Keratinocyte (primary cell): ENCODE data around the gene SLC32A1. TPM values are rescaled to one million over a fixed set of nuclear protein-coding genes. Genes with fewer than 3 reads are reported as not detected.

Experiments
- DNase-seq: peaks from one replicate; pipeline ENCODE4 v3.0.0-alpha.2; 2011; ENCODE audit warnings: low read depth, missing footprints, low spot score
- FAIRE-seq: peaks from 2 replicates; lab custom pipeline; 2011; peaks lifted over from hg19 to GRCh38; lab: Jason Lieb, UNC
- H2AFZ ChIP-seq: 2 replicates; pipeline ENCODE4 v1.6.0; 2012; ENCODE audit warnings: low read length, control low read depth, inconsistent platforms; ENCODE audit not compliant: control insufficient read depth
- H3K27ac ChIP-seq: 2 replicates; pipeline ENCODE4 v1.5.1; 2011; ENCODE audit warnings: low read length; ENCODE audit not compliant: control insufficient read depth, insufficient read depth
- H3K27me3 ChIP-seq: 3 replicates; pipeline ENCODE4 v1.6.0; 2011; ENCODE audit warnings: low read length; ENCODE audit not compliant: control insufficient read depth, insufficient read depth; ENCODE audit errors: extremely low read depth
- H3K36me3 ChIP-seq, 2 experiments: 2 replicates in 1 of 2; 3 replicates in 1 of 2; pipeline ENCODE4 v1.5.1; 2011; ENCODE audit warnings: low read length in 2 of 2, mild to moderate bottlenecking in 1 of 2; ENCODE audit not compliant: control insufficient read depth in 2 of 2, insufficient read depth in 2 of 2; ENCODE audit errors: extremely low read depth in 1 of 2
- H3K4me1 ChIP-seq: 3 replicates; pipeline ENCODE4 v1.5.1; 2011; ENCODE audit warnings: low read length; ENCODE audit not compliant: control insufficient read depth, insufficient read depth; ENCODE audit errors: extremely low read depth
- H3K4me2 ChIP-seq: 3 replicates; pipeline ENCODE4 v1.6.0; 2011; ENCODE audit warnings: low read depth, low read length; ENCODE audit not compliant: control insufficient read depth, insufficient read depth; ENCODE audit errors: extremely low read depth
- H3K4me3 ChIP-seq, 3 experiments: fragments of 200-600 bp in 1 of 3; sonication (generic) in 1 of 3; 2 replicates in 2 of 3; 3 replicates in 1 of 3; pipeline ENCODE4 v1.5.1; 2011 to 2016; ENCODE audit warnings: low read length in 3 of 3, mild to moderate bottlenecking in 3 of 3, control low read depth in 2 of 3, inconsistent platforms in 1 of 3, low read depth in 1 of 3, mixed read lengths in 1 of 3, mixed run types in 1 of 3, moderate library complexity in 1 of 3; ENCODE audit not compliant: control insufficient read depth in 2 of 3, insufficient read depth in 2 of 3; ENCODE audit errors: extremely low read depth in 1 of 3
- H3K79me2 ChIP-seq: 2 replicates; pipeline ENCODE4 v1.6.0; 2012; ENCODE audit warnings: low read length; ENCODE audit not compliant: control insufficient read depth, insufficient read depth
- H3K9ac ChIP-seq: 3 replicates; pipeline ENCODE4 v1.6.0; 2011; ENCODE audit warnings: low read length; ENCODE audit not compliant: control insufficient read depth, insufficient read depth; ENCODE audit errors: extremely low read depth
- H3K9me1 ChIP-seq: 3 replicates; pipeline ENCODE4 v1.6.0; 2011; ENCODE audit warnings: low read length; ENCODE audit not compliant: control insufficient read depth, insufficient read depth; ENCODE audit errors: extremely low read depth
- H3K9me3 ChIP-seq: 2 replicates; pipeline ENCODE4 v1.5.1; 2012; ENCODE audit warnings: low read depth, low read length; ENCODE audit not compliant: control insufficient read depth
- H4K20me1 ChIP-seq: 3 replicates; pipeline ENCODE4 v1.6.0; 2011; ENCODE audit warnings: low read length; ENCODE audit not compliant: control insufficient read depth, insufficient read depth; ENCODE audit errors: extremely low read depth
- EZH2 ChIP-seq: IDR thresholded peaks from one replicate; pipeline ENCODE4 v1.6.1; 2012; ENCODE audit warnings: inconsistent platforms, mild to moderate bottlenecking, low read length, moderate library complexity
- dilution Hi-C: fragments of 300-500 bp; cut with MboI; formaldehyde crosslinking; loops from one replicate; pipeline ENCODE4 v1.7.0; 2020; ENCODE audit warnings: low sequenced_read_pairs; ENCODE audit not compliant: extremely low pct_ligation_motif_present
- polyA plus RNA-seq, 5 experiments: library from polyadenylated mRNA; depleted of rRNA in 3 of 5; stranded (reverse) in 3 of 5; stranded (forward) in 1 of 5; unstranded in 1 of 5; fragments of >200 nt; gene quantifications; 1 replicate in 1 of 5; 2 replicates in 3 of 5; 3 replicates in 1 of 5; pipeline versions ENCODE4 v1.2.1 to v1.2.3, GENCODE V29; 2011 to 2012; ENCODE audit warnings: missing spikeins in 2 of 5, low read depth in 1 of 5, low replicate concordance in 1 of 5
- TF ChIP-seq, protein P1 (sequence below), 3 experiments: IDR thresholded peaks in 1 of 3; conservative IDR thresholded peaks in 1 of 3; optimal IDR thresholded peaks in 1 of 3; 2 replicates in 2 of 3; 3 replicates in 1 of 3; pipeline versions ENCODE3 to v1.5.1; 2011; ENCODE audit warnings: low read length in 3 of 3, mild to moderate bottlenecking in 3 of 3, moderate library complexity in 2 of 3, control low read depth in 1 of 3, inconsistent platforms in 1 of 3; ENCODE audit not compliant: insufficient read depth in 2 of 3; ENCODE audit errors: extremely low read depth in 1 of 3

The SLC32A1 gene
- polyA plus RNA-seq, 1 donor (not counting 4 experiments of a cell fraction or from before 2014, with no cell fraction given): not detected

DNA sequence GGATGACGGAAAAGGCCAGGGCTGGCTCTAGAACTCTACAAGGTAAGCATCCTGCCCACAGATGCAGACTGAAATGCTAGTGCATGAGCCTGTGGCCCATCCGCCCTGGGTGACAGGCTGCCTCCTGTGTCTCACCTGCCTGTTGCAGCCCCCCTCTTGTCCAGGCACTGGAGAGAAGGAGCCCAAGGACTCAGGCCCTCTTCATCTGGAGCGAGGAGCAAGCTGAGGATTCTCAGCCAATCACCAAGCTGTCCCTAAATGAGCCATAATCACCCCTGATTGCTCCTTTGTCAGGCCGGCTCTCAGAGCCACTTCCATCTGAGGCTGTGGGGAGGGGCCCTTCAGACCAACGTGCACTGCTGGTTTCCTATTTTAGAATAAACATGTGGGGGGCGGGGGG, 10.0 kb upstream of the SLC32A1 start:
- Histone ChIP-seq H3K4me3 (no peak overlapping the region), H3K36me3 (no peaks in the 10 kb centered on the region), H3K9me1 (no peaks in the 10 kb centered on the region), H2AFZ (no peak overlapping the region), H3K4me2 (no peak overlapping the region), H3K27me3 (peaks cover 29% of the 10 kb centered on the region), H3K9me3 (no peaks in the 10 kb centered on the region), H3K9ac (no peak overlapping the region), H3K4me1 (no peaks in the 10 kb centered on the region), H4K20me1 (peaks cover 2% of the 10 kb centered on the region), H3K79me2 (no peaks in the 10 kb centered on the region), H3K27ac (no peak overlapping the region)
- dilution Hi-C loops: no loop called here
- FAIRE-seq (no peak), DNase-seq (no peak)
- TF ChIP-seq EZH2: no peak
- TF ChIP-seq, protein P1, sequence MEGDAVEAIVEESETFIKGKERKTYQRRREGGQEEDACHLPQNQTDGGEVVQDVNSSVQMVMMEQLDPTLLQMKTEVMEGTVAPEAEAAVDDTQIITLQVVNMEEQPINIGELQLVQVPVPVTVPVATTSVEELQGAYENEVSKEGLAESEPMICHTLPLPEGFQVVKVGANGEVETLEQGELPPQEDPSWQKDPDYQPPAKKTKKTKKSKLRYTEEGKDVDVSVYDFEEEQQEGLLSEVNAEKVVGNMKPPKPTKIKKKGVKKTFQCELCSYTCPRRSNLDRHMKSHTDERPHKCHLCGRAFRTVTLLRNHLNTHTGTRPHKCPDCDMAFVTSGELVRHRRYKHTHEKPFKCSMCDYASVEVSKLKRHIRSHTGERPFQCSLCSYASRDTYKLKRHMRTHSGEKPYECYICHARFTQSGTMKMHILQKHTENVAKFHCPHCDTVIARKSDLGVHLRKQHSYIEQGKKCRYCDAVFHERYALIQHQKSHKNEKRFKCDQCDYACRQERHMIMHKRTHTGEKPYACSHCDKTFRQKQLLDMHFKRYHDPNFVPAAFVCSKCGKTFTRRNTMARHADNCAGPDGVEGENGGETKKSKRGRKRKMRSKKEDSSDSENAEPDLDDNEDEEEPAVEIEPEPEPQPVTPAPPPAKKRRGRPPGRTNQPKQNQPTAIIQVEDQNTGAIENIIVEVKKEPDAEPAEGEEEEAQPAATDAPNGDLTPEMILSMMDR (optimal IDR thresholded peaks at IDR 0.05 in 1 of 3, IDR thresholded peaks at IDR 0.05 in 1 of 3, conservative IDR thresholded peaks at IDR 0.05 in 1 of 3; ENCODE audit: extremely low read depth in 1 of 3, insufficient read depth in 2 of 3, low read length in 3 of 3): no peak

DNA sequence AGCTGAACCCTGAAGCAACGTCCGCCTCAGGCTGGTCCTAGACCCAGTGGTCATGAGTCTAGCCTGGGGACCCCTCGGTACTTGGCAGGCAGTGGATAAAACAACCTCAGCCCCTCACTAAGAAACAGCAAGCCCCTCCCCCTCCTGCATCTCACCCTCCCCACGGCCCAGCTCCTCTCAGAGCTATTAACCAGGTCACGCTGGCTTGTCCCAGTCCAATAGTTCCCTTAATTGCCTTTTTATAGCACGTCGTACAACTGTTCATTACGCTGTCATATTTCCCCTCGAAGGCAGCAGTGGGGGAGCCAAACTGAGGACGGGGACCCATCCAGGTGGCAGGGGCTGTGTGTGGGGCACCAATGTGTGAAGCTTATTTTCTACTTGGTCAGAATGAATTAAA, 8.6 kb upstream of the SLC32A1 start:
- H2AFZ ChIP-seq: no peak overlapping the region
- dilution Hi-C loops: no loop called here

More for the DNA sequence above, 8.6 kb upstream of the SLC32A1 start:
- no peak for FAIRE-seq
- DNase-seq: no peak
- Histone ChIP-seq H3K9ac (no peak overlapping the region), H3K4me1 (no peaks in the 10 kb centered on the region), H3K27me3 (peaks cover 42% of the 10 kb centered on the region), H3K9me3 (no peaks in the 10 kb centered on the region), H3K36me3 (no peaks in the 10 kb centered on the region), H3K79me2 (no peaks in the 10 kb centered on the region), H4K20me1 (peaks cover 2% of the 10 kb centered on the region), H3K27ac (no peak overlapping the region), H3K4me3 (no peak overlapping the region), H3K4me2 (no peak overlapping the region), H3K9me1 (no peaks in the 10 kb centered on the region)
- no peak for TF ChIP-seq EZH2
- TF ChIP-seq, protein P1 (optimal IDR thresholded peaks at IDR 0.05 in 1 of 3, IDR thresholded peaks at IDR 0.05 in 1 of 3, conservative IDR thresholded peaks at IDR 0.05 in 1 of 3; ENCODE audit: extremely low read depth in 1 of 3, insufficient read depth in 2 of 3, low read length in 3 of 3): no peak
